Pancreas (tissue), 10 donors: Measurements from ENCODE around the gene ZNF334. TPM values are rescaled to one million over a fixed set of nuclear protein-coding genes. Genes with fewer than 3 reads are reported as not detected.

ENCODE experiments used
- ATAC-seq, 4 donors: fragments of 200-7000 bp; cut with Tn5 transposase; one replicate each; pipeline versions ENCODE4 v1.8.0 to v1.9.1; 2020; ENCODE audit warnings: mild to moderate bottlenecking in 4 of 4, moderate library complexity in 4 of 4
- DNase-seq, 6 donors: peaks; one replicate each; pipeline ENCODE4 v3.0.0-alpha.2; 2020
- FAIRE-seq: peaks from 2 replicates; lab custom pipeline; 2012; peaks lifted over from hg19 to GRCh38; lab: Jason Lieb, UNC
- H3K27ac ChIP-seq, 4 donors: fragments of 200-600 bp; sonication (generic); 1 replicate in 3 of 4; 2 replicates in 1 of 4; pipeline versions ENCODE4 v1.5.0 to v1.8.0; 2020
- H3K27me3 ChIP-seq, 4 donors: fragments of 200-600 bp; one replicate each; pipeline ENCODE4 v1.8.0; 2021
- H3K36me3 ChIP-seq, 3 donors: fragments of 200-600 bp; sonication (generic) in 1 of 3; one replicate each; pipeline versions ENCODE4 v1.5.0 to v1.8.0; 2020 to 2021
- H3K4me1 ChIP-seq, 3 donors: fragments of 200-600 bp; one replicate each; pipeline ENCODE4 v1.8.0; 2021
- H3K4me3 ChIP-seq, 4 donors: fragments of 200-600 bp; sonication (generic) in 2 of 4; one replicate each; pipeline versions ENCODE4 v1.5.0 to v1.8.0; 2020 to 2021
- H3K9me3 ChIP-seq, 4 donors: fragments of 200-600 bp; one replicate each; pipeline ENCODE4 v1.8.0; 2021
- WGBS, 2 donors: extraction: QIAGEN DNeasy Blood & Tissue Kit; methylation state at CpG; one replicate each; pipeline ENCODE4 v1.1.7; 2013; 5-methylcytosine and 5-hydroxymethylcytosine counted together
- intact Hi-C, 3 donors: fragments of 100-400 bp; cut with DNase I; formaldehyde crosslinking; loops; one replicate each; pipeline versions ENCODE4 v1.11.1 to v1.14.2; 2022
- polyA plus RNA-seq, 2 donors: library from polyadenylated mRNA; stranded (reverse); fragments of 200-250 nt; gene quantifications; one replicate each; pipeline ENCODE4 v1.2.3, GENCODE V29; 2013
- total RNA-seq, 6 donors: library from RNA; stranded (reverse); fragmentation: NEBNext Ultra II Directional in 4 of 6; extraction: Animal tissue kit (Norgen Biotek cat#: 25700) in 4 of 6; gene quantifications; one replicate each; pipeline versions ENCODE4 v1.2.1 to v1.2.4, GENCODE V29; 2021 to 2023
- TF ChIP-seq, protein P1 (sequence below), 4 donors: fragments of 200-600 bp; sonication (generic) in 3 of 4; IDR thresholded peaks; one replicate each; pipeline versions ENCODE4 v1.5.0 to v1.8.0; 2021; ENCODE audit warnings: antibody characterized with exemption in 4 of 4
- donor health status: healthy with polysubstance abuse.
- donor health status: DM: no; HTN: no; CAD: no; lungs with moderate emphysema.
- donor health status: DM: no; HTN: no; CAD: no.
- donor health status: control.
- donor health status: control.
- donor health status: Bipolar disorder and iron deficiency.
- donor health status: DM: yes; HTN: yes; CAD: no.
- donor health status: DM: no; HTN: no; CAD: no.
- donor health status: DM: no; HTN: no; CAD: no.
- donor health status: DM: yes; HTN: yes; CAD: no.

Gene ZNF334
- total and polyA plus RNA-seq, 8 donors, result 2.6 to 11.6 (median 4.3) TPM

DNA sequence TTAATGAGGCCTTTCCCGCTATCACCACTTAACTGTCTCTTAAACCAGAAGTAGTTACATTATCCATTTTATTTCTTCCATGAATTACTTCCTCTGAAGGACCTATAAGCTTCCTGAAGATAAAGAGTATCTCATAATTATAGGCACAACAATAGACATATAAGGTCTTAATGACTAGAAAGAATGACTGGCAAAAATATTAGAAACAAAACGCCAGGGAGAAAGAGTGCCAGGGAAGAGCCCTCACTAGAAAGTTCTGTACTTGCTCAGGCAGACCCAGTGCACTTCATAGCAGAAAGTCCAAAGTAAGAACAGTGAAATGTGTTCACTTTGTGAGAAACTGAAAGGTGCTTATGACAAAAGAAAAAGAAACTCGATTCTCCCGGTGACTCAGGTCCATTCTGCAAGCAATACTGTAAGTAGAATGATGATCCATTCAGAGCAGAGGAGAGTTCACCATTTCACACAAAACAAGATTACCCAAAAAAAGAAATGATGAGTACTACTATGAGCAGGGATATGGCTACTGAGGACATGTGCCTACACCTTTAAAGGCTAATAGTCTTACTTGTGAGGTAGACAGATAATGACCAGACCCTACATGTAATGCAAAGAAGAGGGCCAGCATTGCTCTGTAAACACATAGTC, 5.5 kb downstream of the ZNF334 start:
- TF ChIP-seq, protein P1, sequence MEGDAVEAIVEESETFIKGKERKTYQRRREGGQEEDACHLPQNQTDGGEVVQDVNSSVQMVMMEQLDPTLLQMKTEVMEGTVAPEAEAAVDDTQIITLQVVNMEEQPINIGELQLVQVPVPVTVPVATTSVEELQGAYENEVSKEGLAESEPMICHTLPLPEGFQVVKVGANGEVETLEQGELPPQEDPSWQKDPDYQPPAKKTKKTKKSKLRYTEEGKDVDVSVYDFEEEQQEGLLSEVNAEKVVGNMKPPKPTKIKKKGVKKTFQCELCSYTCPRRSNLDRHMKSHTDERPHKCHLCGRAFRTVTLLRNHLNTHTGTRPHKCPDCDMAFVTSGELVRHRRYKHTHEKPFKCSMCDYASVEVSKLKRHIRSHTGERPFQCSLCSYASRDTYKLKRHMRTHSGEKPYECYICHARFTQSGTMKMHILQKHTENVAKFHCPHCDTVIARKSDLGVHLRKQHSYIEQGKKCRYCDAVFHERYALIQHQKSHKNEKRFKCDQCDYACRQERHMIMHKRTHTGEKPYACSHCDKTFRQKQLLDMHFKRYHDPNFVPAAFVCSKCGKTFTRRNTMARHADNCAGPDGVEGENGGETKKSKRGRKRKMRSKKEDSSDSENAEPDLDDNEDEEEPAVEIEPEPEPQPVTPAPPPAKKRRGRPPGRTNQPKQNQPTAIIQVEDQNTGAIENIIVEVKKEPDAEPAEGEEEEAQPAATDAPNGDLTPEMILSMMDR (IDR thresholded peaks at IDR 0.05), result no peak
- no peak for DNase-seq
- no peak overlapping the region for H3K4me3 ChIP-seq
- H3K27me3 ChIP-seq, result no peaks in the 10 kb centered on the region
- no peaks in the 10 kb centered on the region for H3K36me3 ChIP-seq
- no peak for FAIRE-seq
- intact Hi-C loops, result no loop called here
- H3K9me3 ChIP-seq, result no peaks in the 10 kb centered on the region
- WGBS, 2 donors, result 85 to 90% methylated on average over 4 of the region's 4 CpGs
- no peak overlapping the region for H3K27ac ChIP-seq
- peaks cover 0 to 3% (median 0%) of the 10 kb centered on the region in 3 donors for H3K4me1 ChIP-seq
- ATAC-seq, result no peak

DNA sequence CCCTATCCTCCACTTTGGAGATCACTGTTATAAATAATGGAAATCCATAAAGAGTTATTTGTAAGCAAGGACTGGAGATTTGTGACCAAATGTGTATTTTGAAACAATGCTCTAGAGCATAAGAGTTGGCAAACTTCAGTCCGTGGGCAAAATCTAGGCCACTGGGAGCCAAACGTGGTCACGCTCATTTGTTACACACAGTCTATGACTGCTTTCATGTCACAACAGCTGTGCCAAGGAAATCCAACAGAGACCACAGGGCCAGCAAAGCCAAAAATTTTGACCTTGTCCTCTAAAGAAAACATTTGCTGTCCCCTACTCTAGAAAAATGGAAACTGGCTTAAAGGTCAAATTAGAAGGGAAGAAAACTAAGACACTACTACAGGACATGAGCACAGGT, 7.9 kb downstream of the ZNF334 start:
- TF ChIP-seq, protein P1 (IDR thresholded peaks at IDR 0.05), result no peak
- 93 to 96% methylated on average over 3 of the region's 3 CpGs for whole genome bisulfite sequencing, 2 donors
- ATAC-seq, result no peak
- intact Hi-C loops, result no loop called here
- Histone ChIP-seq H3K9me3 (peaks cover 0 to 8% (median 3%) of the 10 kb centered on the region in 4 donors), H3K4me1 (no peaks in the 10 kb centered on the region), H3K27ac (no peak overlapping the region), H3K4me3 (no peak overlapping the region), H3K27me3 (no peaks in the 10 kb centered on the region), H3K36me3 (no peaks in the 10 kb centered on the region)
- DNase-seq, result no peak
- no peak for FAIRE-seq

DNA sequence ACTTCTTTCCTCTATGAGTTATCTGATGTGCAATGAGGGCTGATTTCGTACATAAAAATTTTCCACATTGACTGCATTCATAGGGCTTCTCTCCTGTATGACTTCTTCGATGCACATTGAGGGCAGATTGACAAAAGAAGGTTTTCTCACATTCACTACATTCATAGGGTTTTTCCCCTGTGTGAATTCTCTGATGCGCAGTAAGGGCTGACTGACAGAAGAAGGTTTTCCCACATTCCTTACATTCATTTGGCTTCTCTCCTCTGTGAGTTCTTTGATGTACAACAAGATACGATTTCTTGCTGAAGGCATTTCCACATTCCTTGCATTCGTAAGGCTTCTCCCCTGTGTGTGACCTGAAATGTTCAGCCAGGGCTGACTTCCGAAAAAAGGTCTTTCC, 11.4 kb downstream of the ZNF334 start:
- Histone ChIP-seq H3K27ac (no peak overlapping the region), H3K4me3 (no peak overlapping the region), H3K9me3 (peaks cover 0 to 8% (median 3%) of the 10 kb centered on the region in 4 donors), H3K27me3 (no peaks in the 10 kb centered on the region), H3K36me3 (no peaks in the 10 kb centered on the region), H3K4me1 (no peaks in the 10 kb centered on the region)
- 96% methylated on average over 6 of the region's 6 CpGs for WGBS, 2 donors
- TF ChIP-seq, protein P1 (IDR thresholded peaks at IDR 0.05), result no peak
- intact Hi-C loops, result no loop called here
- no peak for DNase-seq
- no peak for ATAC-seq
- no peak for FAIRE-seq

DNA sequence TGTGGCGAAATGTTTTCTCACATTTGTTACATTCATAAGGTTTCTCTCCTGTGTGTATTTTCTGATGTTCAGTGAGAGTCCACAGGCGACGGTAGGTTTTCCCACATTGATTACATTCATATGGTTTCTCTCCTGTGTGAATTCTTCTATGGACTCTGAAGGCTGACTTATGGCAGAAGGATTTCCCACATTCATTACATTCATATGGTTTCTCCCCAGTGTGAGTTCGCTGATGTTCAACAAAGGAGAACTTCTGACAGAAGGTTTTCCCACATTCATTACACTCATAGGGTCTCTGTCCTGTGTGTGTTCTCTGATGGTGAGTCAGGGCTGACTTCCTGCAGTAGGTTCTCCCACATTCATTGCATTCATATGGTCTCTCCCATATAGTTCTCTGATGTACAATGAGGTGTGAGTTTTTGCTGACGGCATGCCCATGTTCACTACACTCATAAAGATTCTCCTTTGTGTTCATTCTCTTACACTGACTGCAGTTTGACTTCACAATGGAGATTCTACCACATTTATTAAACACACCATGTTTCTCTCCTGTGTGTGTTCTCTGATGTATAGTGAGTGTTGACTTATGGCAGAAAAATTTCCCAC, 11.9 kb downstream of the ZNF334 start:
- no peaks in the 10 kb centered on the region for H3K36me3 ChIP-seq
- H3K4me3 ChIP-seq, result no peak overlapping the region
- TF ChIP-seq, protein P1 (IDR thresholded peaks at IDR 0.05), result no peak
- H3K9me3 ChIP-seq, result peaks cover 0 to 8% (median 3%) of the 10 kb centered on the region in 4 donors
- no peaks in the 10 kb centered on the region for H3K27me3 ChIP-seq
- no peak for DNase-seq
- no peak for FAIRE-seq
- no peak for ATAC-seq
- H3K27ac ChIP-seq, result no peak overlapping the region
- WGBS, 2 donors, result 96 to 98% methylated on average over 5 of the region's 5 CpGs
- intact Hi-C loops, result no loop called here
- H3K4me1 ChIP-seq, result no peaks in the 10 kb centered on the region

DNA sequence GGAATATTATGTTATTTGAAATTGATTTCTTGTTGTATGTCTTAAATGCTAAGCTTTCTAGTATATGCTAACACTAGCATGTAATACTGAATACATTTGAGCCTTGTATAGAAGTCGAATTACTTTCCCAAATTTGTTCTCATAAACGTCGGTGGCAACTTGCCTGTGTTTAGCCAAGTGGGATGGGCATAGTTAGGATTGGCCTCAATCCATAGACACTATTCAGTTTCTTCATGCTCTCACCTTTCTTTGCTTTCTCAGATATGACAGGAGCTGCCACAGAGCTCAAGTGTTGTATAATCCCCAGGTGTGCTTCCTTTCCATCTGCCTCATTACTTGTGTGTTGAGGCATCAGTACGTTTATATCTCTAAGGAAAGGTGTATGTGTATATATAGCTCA, 19.3 kb downstream of the ZNF334 start:
- no peak overlapping the region for H3K4me3 ChIP-seq
- H3K9me3 ChIP-seq, result no peaks in the 10 kb centered on the region
- no peaks in the 10 kb centered on the region for H3K36me3 ChIP-seq
- 70 to 78% methylated on average over 4 of the region's 4 CpGs for WGBS, 2 donors
- no peak overlapping the region for H3K27ac ChIP-seq
- DNase-seq (no peak), FAIRE-seq (no peak), ATAC-seq (no peak)
- H3K27me3 ChIP-seq, result no peaks in the 10 kb centered on the region
- TF ChIP-seq, protein P1 (IDR thresholded peaks at IDR 0.05), result no peak
- intact Hi-C loops, result no loop called here
- H3K4me1 ChIP-seq, result no peaks in the 10 kb centered on the region
